GM10266 (cell line): Measurements from ENCODE around the gene DNAAF1.

Source experiments
- DNase-seq: peaks from one replicate; pipeline ENCODE4 v3.0.0; 2012; ENCODE audit errors: extremely low spot score
- TF ChIP-seq, protein P1 (sequence below): IDR thresholded peaks from 2 replicates; pipeline ENCODE4 v1.5.1; 2012; ENCODE audit warnings: mild to moderate bottlenecking, low read depth; ENCODE audit not compliant: control insufficient read depth, insufficient read depth; ENCODE audit errors: missing control alignments

Gene DNAAF1

DNA sequence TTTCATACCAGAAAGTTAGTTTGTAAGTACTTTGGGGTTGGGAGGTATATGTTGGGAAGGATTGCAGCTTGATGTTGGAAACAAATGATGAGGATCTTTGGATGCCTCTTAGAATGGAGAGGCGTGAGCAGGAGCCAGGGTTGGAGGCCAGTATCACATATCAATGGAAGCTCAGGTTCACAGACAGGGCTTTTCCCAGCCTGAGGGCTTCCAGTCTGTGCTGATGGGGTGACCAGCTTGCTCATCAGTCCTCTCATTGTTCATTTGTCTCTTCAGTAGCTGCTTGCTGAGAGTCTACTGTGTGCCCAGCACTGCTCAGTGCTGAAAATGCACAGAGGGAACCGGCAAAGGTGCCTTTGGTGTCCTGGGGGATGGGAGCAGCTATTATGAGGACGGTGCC is 5.8 kb downstream of the DNAAF1 start:
- no peak for DNase-seq
- TF ChIP-seq, protein P1, sequence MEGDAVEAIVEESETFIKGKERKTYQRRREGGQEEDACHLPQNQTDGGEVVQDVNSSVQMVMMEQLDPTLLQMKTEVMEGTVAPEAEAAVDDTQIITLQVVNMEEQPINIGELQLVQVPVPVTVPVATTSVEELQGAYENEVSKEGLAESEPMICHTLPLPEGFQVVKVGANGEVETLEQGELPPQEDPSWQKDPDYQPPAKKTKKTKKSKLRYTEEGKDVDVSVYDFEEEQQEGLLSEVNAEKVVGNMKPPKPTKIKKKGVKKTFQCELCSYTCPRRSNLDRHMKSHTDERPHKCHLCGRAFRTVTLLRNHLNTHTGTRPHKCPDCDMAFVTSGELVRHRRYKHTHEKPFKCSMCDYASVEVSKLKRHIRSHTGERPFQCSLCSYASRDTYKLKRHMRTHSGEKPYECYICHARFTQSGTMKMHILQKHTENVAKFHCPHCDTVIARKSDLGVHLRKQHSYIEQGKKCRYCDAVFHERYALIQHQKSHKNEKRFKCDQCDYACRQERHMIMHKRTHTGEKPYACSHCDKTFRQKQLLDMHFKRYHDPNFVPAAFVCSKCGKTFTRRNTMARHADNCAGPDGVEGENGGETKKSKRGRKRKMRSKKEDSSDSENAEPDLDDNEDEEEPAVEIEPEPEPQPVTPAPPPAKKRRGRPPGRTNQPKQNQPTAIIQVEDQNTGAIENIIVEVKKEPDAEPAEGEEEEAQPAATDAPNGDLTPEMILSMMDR = no peak

DNA sequence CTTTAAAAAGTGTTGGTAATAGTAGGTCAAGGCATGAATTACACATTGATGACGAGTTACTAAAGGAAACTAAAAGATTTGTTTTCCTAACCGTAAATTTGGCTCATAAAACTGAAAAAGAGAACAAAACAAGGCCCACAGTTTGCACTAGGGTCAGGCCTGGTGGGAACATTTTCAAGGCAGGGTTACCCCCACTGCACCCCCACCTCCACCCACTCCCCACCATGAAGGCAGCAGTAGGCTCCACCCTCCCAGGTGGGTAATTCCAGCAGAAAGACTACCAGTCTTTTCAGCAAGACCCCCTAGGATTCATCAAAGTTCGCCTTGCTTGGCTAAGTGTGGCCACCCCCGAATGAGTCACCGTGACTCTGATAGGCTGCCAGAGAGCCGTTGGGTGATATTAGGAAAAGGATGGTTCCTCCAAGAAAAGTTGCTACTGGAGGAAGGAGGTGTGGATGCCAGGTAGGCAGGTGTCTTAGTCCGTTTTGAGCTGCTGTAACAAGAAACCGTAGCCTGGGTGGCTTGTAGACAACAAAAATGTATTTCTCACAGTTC is 8.6 kb downstream of the DNAAF1 start:
- TF ChIP-seq, protein P1 = no peak
- no peak for DNase-seq

DNA sequence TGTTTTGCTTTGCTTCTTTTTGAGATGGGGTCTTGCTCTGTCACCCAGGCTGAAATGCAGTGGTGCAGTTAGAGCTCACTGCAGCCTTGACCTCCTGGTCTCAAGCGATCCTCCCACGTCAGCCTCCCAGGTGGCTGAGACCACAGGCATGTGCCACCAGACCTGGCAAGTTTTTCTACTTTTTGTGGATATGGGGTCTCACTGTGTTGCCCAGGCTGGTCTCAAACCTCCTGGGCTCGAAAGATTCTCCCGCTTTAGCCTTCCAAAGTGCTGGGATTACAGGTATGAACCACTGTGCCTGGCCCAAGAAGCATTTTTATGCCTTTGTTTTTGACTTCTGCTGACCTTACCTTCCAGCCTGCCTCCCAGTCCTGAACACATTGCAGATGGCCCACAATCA is 10.1 kb downstream of the DNAAF1 start:
- DNase-seq = no peak
- TF ChIP-seq, protein P1 = no peak

DNA sequence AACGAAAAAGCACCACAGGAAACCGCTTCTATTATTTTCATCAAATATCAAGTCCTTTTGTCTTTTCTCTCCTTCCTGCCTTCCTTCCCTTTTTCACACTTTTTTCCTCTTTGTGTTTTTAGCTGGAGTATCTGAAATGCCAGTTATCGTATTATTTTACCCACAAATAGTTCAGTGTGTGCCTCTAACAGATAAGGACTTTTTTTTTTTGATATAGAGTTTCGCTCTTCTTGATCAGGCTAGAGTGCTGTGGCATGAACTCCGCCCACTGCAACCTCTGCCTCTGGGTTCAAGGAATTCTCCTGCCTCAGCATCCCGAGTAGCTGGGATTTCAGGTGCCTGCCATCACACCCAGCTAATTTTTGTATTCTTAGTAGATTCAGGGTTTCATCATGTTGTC is 10.7 kb downstream of the DNAAF1 start:
- no peak for DNase-seq
- TF ChIP-seq, protein P1 = no peak

DNA sequence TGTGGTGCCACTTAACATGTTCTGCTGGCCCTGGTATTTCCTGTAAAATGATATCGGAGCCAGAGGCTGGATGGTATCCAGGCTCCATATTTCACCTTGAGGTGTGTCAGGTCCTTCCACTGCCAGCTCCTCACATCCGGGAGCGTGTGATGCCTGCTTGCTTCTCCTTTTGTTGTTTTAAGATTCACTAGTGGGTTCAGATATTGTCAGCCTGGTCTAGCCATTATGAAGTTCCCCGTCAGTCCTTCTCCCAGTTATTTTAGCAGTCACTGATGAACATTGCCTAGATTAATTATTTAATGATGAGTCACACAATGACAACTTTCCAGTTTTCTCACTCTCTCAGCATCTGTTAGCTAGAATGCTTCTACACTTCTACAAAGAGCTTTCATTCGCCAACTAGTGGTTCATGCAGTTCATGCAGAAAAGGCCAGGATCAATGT is 11.3 kb downstream of the DNAAF1 start:
- DNase-seq = no peak
- TF ChIP-seq, protein P1 = no peak

DNA sequence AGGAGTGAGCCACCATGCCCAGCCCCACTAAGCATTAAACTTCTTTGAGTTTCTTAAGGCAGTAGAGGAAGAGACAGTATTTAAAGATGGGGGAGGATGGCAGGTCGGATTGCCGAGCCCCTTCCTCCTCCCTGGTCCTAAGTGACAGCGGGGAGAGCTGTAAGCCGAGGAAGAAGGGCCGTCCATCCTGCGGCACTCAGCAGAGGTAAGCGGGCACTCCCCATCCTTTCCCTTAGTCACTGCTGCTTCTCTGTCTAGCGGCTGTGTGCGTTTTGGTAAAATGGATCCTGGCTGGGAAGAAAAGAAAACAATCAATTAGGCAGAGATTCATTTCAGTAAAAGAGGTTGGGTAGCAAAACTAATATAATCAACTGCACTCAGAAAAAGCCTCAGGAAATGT is 13.9 kb downstream of the DNAAF1 start:
- DNase-seq = no peak
- TF ChIP-seq, protein P1 = no peak

DNA sequence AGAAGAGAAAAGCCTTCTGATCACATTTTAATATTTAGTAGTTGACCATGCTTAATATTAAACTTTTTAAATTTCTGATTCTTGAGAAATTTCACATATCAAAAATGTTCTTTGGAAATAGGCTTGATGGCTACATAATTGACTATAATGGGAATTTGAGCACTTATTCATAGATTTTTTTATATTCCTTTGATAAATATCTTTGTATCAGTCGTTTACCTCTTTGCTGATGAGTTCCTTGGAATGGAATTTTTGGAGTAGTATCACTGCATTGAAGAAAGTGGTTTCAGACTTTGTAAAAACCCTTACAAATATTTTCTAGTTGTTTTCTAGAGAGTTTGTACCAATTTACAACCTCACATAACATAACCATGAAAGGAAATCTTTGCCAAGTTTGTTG is 14.7 kb downstream of the DNAAF1 start:
- TF ChIP-seq, protein P1 = no peak

More for the DNA sequence above, 14.7 kb downstream of the DNAAF1 start:
- no peak for DNase-seq
